ENCODE data around the gene ATP1B1. TPM values are rescaled to one million over a fixed set of nuclear protein-coding genes. Genes with fewer than 3 reads are reported as not detected.

The ATP1B1 gene
- total RNA-seq, 1 experiment from 2014 or later = 40.7 TPM

DNA sequence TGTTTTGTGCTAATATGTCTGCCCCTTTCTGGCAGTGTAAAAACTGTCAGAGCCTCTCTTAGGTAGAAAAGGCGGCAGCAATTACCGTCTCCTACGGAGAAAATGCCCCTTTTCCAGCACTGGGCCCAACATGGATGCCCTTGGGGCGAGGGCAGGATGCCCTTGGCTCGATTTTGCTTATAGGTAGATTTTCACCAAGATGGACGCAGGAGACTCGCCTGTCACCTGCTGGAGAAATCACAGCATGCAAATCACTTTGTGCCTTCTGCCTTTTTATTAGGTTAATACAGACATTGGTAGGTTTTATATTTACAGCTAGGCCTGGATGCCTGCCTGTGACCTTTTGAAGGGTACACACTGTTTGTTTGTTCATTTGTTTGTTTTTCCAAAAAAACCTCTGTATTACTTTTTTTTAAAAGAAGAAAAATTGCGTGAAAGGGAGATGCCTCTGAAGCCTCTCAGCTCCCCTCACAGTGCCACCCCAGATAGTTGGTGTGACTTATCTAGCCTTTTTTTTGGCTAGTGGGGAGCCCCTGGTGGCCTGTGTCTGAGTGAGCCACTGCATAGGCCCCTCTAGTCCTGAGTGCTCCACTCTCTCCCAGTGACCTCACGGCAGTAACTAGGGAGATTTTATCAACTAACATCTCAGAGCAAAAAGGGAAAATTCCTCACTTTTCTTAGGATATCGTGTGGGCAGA is 2.5 kb downstream of the ATP1B1 start (continued):
- TF ChIP-seq ZNF423 (CRISPR knock-in tag; IDR thresholded peaks at IDR 0.05) (no peak), FOXK1 (CRISPR knock-in tag; IDR thresholded peaks at IDR 0.05) (no peak)

DNA sequence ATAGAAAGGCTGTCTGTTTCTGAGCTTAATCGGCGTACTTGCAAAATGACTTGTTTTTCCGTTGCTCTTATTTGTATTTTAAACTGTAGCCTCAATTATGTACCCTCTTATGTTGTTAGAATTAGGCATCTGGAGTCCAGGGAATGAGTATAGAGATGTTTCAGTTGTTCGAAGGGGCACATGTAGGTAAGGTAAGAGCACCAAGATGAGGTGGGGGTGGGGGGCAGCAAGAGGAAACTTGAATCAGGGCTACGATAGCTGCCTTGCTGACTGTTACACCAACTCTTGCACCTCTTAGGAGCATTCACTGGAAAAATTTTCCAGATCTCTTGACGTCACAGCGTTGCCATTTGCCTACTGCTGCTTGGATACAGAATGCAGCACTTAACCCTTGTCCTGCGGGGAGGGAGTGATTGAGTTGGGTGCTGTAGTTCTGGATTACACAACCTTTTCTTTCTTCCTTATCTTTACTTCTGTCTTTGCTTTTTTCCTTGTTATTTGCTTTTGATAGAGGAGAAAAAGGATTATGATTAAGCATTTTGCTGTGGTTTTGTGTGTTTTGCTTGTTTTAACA is 3.2 kb downstream of the ATP1B1 start:
- no peak for ATAC-seq
- peaks cover 60% of the 10 kb centered on the region for H3K4me1 Mint-ChIP-seq
- ChIA-PET CTCF (no interaction called here), POLR2A (interaction anchor here (0.5 kb wide), 1 partner anchor 214 kb away, joined by 4 read pairs; no protein-coding TSS in a partner anchor)
- no peaks in the 10 kb centered on the region for H3K9me3 Mint-ChIP-seq
- no peak for DNase-seq (ENCODE audit: low spot score)
- no peaks in the 10 kb centered on the region; the same call in none of the 2 replicates for H3K27me3 Mint-ChIP-seq (ENCODE audit: low read depth)
- peak overlapping the region; percentile 20; the same call in 1 of the 2 replicates for H3K4me3 Mint-ChIP-seq
- H3K27ac Mint-ChIP-seq = peak overlapping the region; percentile 75
- TF ChIP-seq, protein P1, sequence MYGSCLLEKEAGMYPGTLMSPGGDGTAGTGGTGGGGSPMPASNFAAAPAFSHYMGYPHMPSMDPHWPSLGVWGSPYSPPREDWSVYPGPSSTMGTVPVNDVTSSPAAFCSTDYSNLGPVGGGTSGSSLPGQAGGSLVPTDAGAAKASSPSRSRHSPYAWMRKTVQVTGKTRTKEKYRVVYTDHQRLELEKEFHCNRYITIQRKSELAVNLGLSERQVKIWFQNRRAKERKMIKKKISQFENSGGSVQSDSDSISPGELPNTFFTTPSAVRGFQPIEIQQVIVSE (CRISPR knock-in tag; IDR thresholded peaks at IDR 0.05; ENCODE audit: borderline replicate concordance) = no peak
- TF ChIP-seq SMAD3 (CRISPR knock-in tag; IDR thresholded peaks at IDR 0.05; ENCODE audit: borderline replicate concordance) (no peak), GABPB1 (CRISPR knock-in tag; IDR thresholded peaks at IDR 0.05) (0 out of 2 replicates have a peak, but pooled peaks have one; percentile 8), ELF4 (CRISPR knock-in tag; IDR thresholded peaks at IDR 0.05; ENCODE audit: low read depth) (no peak)
- TF ChIP-seq, protein P2, sequence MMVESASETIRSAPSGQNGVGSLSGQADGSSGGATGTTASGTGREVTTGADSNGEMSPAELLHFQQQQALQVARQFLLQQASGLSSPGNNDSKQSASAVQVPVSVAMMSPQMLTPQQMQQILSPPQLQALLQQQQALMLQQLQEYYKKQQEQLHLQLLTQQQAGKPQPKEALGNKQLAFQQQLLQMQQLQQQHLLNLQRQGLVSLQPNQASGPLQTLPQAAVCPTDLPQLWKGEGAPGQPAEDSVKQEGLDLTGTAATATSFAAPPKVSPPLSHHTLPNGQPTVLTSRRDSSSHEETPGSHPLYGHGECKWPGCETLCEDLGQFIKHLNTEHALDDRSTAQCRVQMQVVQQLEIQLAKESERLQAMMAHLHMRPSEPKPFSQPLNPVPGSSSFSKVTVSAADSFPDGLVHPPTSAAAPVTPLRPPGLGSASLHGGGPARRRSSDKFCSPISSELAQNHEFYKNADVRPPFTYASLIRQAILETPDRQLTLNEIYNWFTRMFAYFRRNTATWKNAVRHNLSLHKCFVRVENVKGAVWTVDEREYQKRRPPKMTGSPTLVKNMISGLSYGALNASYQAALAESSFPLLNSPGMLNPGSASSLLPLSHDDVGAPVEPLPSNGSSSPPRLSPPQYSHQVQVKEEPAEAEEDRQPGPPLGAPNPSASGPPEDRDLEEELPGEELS (CRISPR knock-in tag; IDR thresholded peaks at IDR 0.05) = no peak
- peaks cover 26% of the 10 kb centered on the region for H3K36me3 Mint-ChIP-seq

DNA sequence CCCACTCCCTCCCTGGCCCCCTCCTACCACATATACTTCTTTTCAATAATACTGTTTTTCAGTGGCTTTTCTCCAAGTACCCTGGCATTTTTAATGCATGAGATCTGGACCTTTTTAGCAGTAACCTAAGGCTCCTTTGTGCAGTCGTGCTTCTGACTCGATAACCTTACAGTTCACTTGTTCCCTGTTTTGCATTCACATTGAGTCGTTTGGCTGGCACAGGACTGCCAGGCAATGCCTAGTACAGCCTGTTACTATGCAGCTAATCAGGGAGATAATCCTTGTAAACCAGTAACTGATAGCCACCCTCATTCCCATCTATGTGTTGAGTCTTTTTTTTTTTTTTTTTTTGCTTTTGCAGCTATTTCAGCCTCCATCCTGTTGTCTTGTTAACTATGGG is 3.7 kb downstream of the ATP1B1 start:
- Mint-ChIP-seq H3K36me3 (peaks cover 29% of the 10 kb centered on the region), H3K9me3 (no peaks in the 10 kb centered on the region), H3K4me1 (peaks cover 54% of the 10 kb centered on the region), H3K27me3 (ENCODE audit: low read depth) (no peaks in the 10 kb centered on the region; the same call in 1 of the 2 replicates), H3K4me3 (no peak overlapping the region; the same call in none of the 2 replicates), H3K27ac (peak overlapping the region; percentile 33; the same call in 1 of the 2 replicates)
- POLR2A ChIA-PET = no interaction called here
- ATAC-seq (no peak), DNase-seq (ENCODE audit: low spot score) (no peak)
- CTCF ChIA-PET = interaction anchor here (0.7 kb wide), 1 partner anchor 239 kb away, joined by 4 read pairs; no protein-coding TSS in a partner anchor
- TF ChIP-seq JUN (CRISPR knock-in tag; IDR thresholded peaks at IDR 0.05) (no peak), NFE2L1 (CRISPR knock-in tag; IDR thresholded peaks at IDR 0.05) (no peak)
- TF ChIP-seq, protein P3, sequence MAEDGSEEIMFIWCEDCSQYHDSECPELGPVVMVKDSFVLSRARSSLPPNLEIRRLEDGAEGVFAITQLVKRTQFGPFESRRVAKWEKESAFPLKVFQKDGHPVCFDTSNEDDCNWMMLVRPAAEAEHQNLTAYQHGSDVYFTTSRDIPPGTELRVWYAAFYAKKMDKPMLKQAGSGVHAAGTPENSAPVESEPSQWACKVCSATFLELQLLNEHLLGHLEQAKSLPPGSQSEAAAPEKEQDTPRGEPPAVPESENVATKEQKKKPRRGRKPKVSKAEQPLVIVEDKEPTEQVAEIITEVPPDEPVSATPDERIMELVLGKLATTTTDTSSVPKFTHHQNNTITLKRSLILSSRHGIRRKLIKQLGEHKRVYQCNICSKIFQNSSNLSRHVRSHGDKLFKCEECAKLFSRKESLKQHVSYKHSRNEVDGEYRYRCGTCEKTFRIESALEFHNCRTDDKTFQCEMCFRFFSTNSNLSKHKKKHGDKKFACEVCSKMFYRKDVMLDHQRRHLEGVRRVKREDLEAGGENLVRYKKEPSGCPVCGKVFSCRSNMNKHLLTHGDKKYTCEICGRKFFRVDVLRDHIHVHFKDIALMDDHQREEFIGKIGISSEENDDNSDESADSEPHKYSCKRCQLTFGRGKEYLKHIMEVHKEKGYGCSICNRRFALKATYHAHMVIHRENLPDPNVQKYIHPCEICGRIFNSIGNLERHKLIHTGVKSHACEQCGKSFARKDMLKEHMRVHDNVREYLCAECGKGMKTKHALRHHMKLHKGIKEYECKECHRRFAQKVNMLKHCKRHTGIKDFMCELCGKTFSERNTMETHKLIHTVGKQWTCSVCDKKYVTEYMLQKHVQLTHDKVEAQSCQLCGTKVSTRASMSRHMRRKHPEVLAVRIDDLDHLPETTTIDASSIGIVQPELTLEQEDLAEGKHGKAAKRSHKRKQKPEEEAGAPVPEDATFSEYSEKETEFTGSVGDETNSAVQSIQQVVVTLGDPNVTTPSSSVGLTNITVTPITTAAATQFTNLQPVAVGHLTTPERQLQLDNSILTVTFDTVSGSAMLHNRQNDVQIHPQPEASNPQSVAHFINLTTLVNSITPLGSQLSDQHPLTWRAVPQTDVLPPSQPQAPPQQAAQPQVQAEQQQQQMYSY (CRISPR knock-in tag; IDR thresholded peaks at IDR 0.05) = no peak

DNA sequence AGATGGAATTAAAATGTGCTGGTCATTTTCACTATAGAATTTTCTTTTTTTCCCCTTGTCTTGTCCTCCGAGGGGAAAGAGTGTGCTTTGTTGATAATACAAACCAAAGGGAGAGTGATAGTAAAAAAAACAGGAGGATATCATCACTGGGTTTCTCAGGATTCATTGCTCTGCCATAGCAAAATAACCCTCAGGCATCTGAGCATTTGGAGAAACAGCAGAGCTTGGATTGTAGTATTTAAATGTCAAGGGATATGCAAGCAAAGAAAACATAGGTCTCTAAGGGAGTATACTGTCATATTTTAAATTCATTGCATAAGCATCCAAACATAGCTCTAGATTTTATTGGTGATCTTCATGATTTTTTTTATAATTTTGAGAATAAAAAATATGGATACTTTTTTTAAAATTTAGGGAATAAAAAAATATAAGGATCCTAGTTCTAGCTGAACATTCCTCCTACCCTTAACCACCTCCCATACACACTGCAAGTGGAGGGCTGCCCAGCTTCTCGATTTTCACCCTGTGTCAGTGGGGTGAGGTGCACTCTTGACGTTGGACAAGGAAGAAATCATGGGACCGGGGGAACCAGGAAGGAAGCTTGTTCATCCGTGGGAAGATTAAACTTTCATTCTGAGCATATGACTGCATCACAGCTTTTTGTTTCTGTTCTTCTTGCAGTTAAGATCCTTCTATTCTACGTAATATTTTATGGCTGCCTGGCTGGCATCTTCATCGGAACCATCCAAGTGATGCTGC is 4.4 kb downstream of the ATP1B1 start:
- POLR2A ChIA-PET = no interaction called here
- Mint-ChIP-seq H3K9me3 (no peaks in the 10 kb centered on the region), H3K27me3 (ENCODE audit: low read depth) (no peaks in the 10 kb centered on the region; the same call in 1 of the 2 replicates), H3K36me3 (peaks cover 30% of the 10 kb centered on the region), H3K27ac (no peak overlapping the region), H3K4me1 (peaks cover 58% of the 10 kb centered on the region), H3K4me3 (no peak overlapping the region; the same call in 1 of the 2 replicates)
- ATAC-seq (no peak), DNase-seq (ENCODE audit: low spot score) (no peak)
- CTCF ChIA-PET = interaction anchor here (0.7 kb wide), 1 partner anchor 238 kb away, joined by 4 read pairs; no protein-coding TSS in a partner anchor
- no peak for TF ChIP-seq ZNF121 (CRISPR knock-in tag; IDR thresholded peaks at IDR 0.05)

Data from WTC11 (cell line).